ENCODE results near the gene CABP4.

GRCh38 chr11:67504950-67505581 lies 49.9 kb downstream of the CABP4 start, which contains the start of gene PITPNM1:
- TF ChIP-seq CTCF (conservative IDR thresholded peaks at IDR 0.05; ENCODE audit: low read depth, low read length) (no peak), EZH2phosphoT487 (IDR thresholded peaks at IDR 0.05; ENCODE audit: borderline replicate concordance, low read length) (no peak)

Data from PC-3 (cell line).